Neural cell (in vitro differentiated cells): ENCODE measurements around the gene ODC1. TPM values are rescaled to one million over a fixed set of nuclear protein-coding genes. Genes with fewer than 3 reads are reported as not detected.

ENCODE experiments used
- H2AFZ ChIP-seq: fragments of 200-600, 300-800 bp; sonication (generic), shearing (Covaris generic); 2 replicates; pipeline ENCODE4 v1.6.0; 2014; ENCODE audit warnings: low read depth, mild to moderate bottlenecking, antibody characterized with exemption, low read length, moderate library complexity
- H3F3A ChIP-seq: fragments of 200-600 bp; shearing (Covaris generic); 2 replicates; pipeline ENCODE4 v1.6.1; 2016; ENCODE audit warnings: mild to moderate bottlenecking, moderate library complexity, mixed read lengths, antibody characterized with exemption, low read length; ENCODE audit not compliant: insufficient read depth, poor library complexity, severe bottlenecking
- H3K27ac ChIP-seq: fragments of 200-600, 300-800 bp; sonication (generic), shearing (Covaris generic); 2 replicates; pipeline ENCODE4 v1.5.1; 2014; ENCODE audit warnings: mild to moderate bottlenecking, low read length, moderate library complexity
- H3K27me3 ChIP-seq: fragments of 300-800, 200-600 bp; sonication (generic), shearing (Covaris generic); 2 replicates; pipeline ENCODE4 v1.6.0; 2014; ENCODE audit warnings: mild to moderate bottlenecking, low read depth, low read length, moderate library complexity; ENCODE audit not compliant: insufficient read depth
- H3K36me3 ChIP-seq: fragments of 300-800, 200-600 bp; sonication (generic), shearing (Covaris generic); 2 replicates; pipeline ENCODE4 v1.5.1; 2014; ENCODE audit warnings: mild to moderate bottlenecking, antibody characterized with exemption, low read length, moderate library complexity; ENCODE audit not compliant: insufficient read depth
- H3K4me2 ChIP-seq: fragments of 300-800, 200-600 bp; sonication (generic), shearing (Covaris generic); 2 replicates; pipeline ENCODE4 v1.6.0; 2014; ENCODE audit warnings: mild to moderate bottlenecking, low read length
- H3K4me3 ChIP-seq: fragments of 300-800, 200-600 bp; sonication (generic), shearing (Covaris generic); 2 replicates; pipeline ENCODE4 v1.5.1; 2014; ENCODE audit warnings: mild to moderate bottlenecking, low read length, moderate library complexity
- H3K79me2 ChIP-seq: fragments of 200-600 bp; shearing (Covaris generic); replicated peaks from 2 replicates; pipeline ENCODE4 v1.6.0; 2014; ENCODE audit warnings: mild to moderate bottlenecking, low read length, moderate library complexity; ENCODE audit not compliant: insufficient read depth
- H3K9ac ChIP-seq: fragments of 300-800, 200-600 bp; sonication (generic), shearing (Covaris generic); 2 replicates; pipeline ENCODE4 v1.6.1; 2016; ENCODE audit warnings: mild to moderate bottlenecking, low read length, mixed read lengths
- H3K9me2 ChIP-seq: fragments of 200-600 bp; shearing (Covaris generic); 2 replicates; pipeline ENCODE4 v1.6.1; 2016; ENCODE audit warnings: mild to moderate bottlenecking, low read length, mixed read lengths; ENCODE audit not compliant: insufficient read depth
- H3K9me3 ChIP-seq: fragments of 200-600, 300-800 bp; sonication (generic), shearing (Covaris generic); 2 replicates; pipeline ENCODE4 v1.6.1; 2016; ENCODE audit warnings: mild to moderate bottlenecking, mixed run types, low read length, moderate library complexity, mixed read lengths
- H4K20me1 ChIP-seq: fragments of 200-600 bp; shearing (Covaris generic); 2 replicates; pipeline ENCODE4 v1.6.1; 2016; ENCODE audit warnings: mild to moderate bottlenecking, mixed run types; ENCODE audit not compliant: insufficient read depth
- EP300 ChIP-seq: fragments of 450-650 bp; conservative IDR thresholded peaks from 2 replicates; pipeline ENCODE4 v1.6.1; 2014; ENCODE audit warnings: antibody characterized with exemption, mild to moderate bottlenecking, moderate library complexity; ENCODE audit not compliant: poor library complexity, severe bottlenecking
- EZH2 ChIP-seq: fragments of 200-600, 300-800 bp; shearing (Covaris generic), sonication (generic); IDR thresholded peaks from 2 replicates; pipeline ENCODE4 v1.6.1; 2014; ENCODE audit warnings: antibody characterized with exemption, low read length, borderline replicate concordance, mild to moderate bottlenecking; ENCODE audit not compliant: insufficient read depth, poor library complexity, severe bottlenecking
- MXI1 ChIP-seq: fragments of 450-650 bp; conservative IDR thresholded peaks from 2 replicates; pipeline ENCODE4 v1.6.1; 2014; ENCODE audit warnings: antibody characterized with exemption, mild to moderate bottlenecking; ENCODE audit not compliant: poor library complexity, severe bottlenecking
- POLR2AphosphoS5 ChIP-seq: IDR thresholded peaks from 2 replicates; pipeline ENCODE4 v1.6.1; 2012
- RAD21 ChIP-seq: fragments of 450-650 bp; conservative IDR thresholded peaks from 2 replicates; pipeline ENCODE4 v1.6.1; 2014; ENCODE audit warnings: antibody characterized with exemption, mild to moderate bottlenecking, moderate library complexity
- SMC3 ChIP-seq: fragments of 450-650 bp; conservative IDR thresholded peaks from 2 replicates; pipeline ENCODE4 v1.6.1; 2014; ENCODE audit warnings: antibody characterized with exemption, mild to moderate bottlenecking, moderate library complexity; ENCODE audit not compliant: poor library complexity
- TAF1 ChIP-seq: IDR thresholded peaks from 2 replicates; pipeline ENCODE4 v1.6.1; 2012; ENCODE audit warnings: low read depth
- polyA plus RNA-seq: library from polyadenylated mRNA; depleted of rRNA; stranded (reverse); fragments of >200 nt; gene quantifications from 2 replicates; pipeline ENCODE4 v1.2.3, GENCODE V29; 2014
- TF ChIP-seq, protein P1 (sequence below): IDR thresholded peaks from 2 replicates; pipeline ENCODE4 v1.6.1; 2012; ENCODE audit warnings: borderline replicate concordance
- TF ChIP-seq, protein P2 (sequence below): fragments of 450-650 bp; IDR thresholded peaks from 2 replicates; pipeline ENCODE4 v1.5.1; 2014; ENCODE audit warnings: antibody characterized with exemption, mild to moderate bottlenecking, moderate library complexity; ENCODE audit not compliant: poor library complexity, severe bottlenecking

The ODC1 gene
- polyA plus RNA-seq, 1 donor from 2014 or later, result 1,107 TPM

DNA sequence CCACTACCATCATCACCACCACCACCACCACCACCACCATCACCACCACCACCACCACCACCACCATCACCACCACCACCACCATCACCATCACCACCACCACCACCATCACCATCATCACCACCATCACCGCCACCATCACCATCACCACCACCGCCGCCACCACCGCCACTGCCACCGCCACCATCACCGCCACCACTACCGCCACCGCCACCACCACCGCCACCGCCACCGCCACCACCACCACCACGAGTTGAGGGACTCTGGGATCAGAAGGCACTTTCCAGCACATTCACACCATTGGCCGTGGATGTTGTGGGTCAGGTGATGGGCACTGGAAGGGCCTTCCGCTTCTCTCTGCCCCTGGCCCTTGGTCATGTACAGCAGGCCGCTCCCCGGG lies 48.8 kb downstream of the ODC1 start:
- H3K9ac ChIP-seq, result no peak overlapping the region
- H3K4me3 ChIP-seq, result no peak overlapping the region
- no peaks in the 10 kb centered on the region for H3K27me3 ChIP-seq
- H3K4me2 ChIP-seq, result no peak overlapping the region
- no peak overlapping the region for H3K27ac ChIP-seq
- no peak overlapping the region for H2AFZ ChIP-seq
- H3K9me3 ChIP-seq, result no peaks in the 10 kb centered on the region
- no peaks in the 10 kb centered on the region for H4K20me1 ChIP-seq
- H3K9me2 ChIP-seq, result no peaks in the 10 kb centered on the region
- H3K36me3 ChIP-seq, result no peaks in the 10 kb centered on the region
- TF ChIP-seq MXI1 (no peak), RAD21 (no peak), EZH2 (no peak), EP300 (no peak), SMC3 (no peak), TAF1 (no peak), POLR2AphosphoS5 (no peak)
- TF ChIP-seq, protein P1, sequence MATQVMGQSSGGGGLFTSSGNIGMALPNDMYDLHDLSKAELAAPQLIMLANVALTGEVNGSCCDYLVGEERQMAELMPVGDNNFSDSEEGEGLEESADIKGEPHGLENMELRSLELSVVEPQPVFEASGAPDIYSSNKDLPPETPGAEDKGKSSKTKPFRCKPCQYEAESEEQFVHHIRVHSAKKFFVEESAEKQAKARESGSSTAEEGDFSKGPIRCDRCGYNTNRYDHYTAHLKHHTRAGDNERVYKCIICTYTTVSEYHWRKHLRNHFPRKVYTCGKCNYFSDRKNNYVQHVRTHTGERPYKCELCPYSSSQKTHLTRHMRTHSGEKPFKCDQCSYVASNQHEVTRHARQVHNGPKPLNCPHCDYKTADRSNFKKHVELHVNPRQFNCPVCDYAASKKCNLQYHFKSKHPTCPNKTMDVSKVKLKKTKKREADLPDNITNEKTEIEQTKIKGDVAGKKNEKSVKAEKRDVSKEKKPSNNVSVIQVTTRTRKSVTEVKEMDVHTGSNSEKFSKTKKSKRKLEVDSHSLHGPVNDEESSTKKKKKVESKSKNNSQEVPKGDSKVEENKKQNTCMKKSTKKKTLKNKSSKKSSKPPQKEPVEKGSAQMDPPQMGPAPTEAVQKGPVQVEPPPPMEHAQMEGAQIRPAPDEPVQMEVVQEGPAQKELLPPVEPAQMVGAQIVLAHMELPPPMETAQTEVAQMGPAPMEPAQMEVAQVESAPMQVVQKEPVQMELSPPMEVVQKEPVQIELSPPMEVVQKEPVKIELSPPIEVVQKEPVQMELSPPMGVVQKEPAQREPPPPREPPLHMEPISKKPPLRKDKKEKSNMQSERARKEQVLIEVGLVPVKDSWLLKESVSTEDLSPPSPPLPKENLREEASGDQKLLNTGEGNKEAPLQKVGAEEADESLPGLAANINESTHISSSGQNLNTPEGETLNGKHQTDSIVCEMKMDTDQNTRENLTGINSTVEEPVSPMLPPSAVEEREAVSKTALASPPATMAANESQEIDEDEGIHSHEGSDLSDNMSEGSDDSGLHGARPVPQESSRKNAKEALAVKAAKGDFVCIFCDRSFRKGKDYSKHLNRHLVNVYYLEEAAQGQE, result no peak
- TF ChIP-seq, protein P2, sequence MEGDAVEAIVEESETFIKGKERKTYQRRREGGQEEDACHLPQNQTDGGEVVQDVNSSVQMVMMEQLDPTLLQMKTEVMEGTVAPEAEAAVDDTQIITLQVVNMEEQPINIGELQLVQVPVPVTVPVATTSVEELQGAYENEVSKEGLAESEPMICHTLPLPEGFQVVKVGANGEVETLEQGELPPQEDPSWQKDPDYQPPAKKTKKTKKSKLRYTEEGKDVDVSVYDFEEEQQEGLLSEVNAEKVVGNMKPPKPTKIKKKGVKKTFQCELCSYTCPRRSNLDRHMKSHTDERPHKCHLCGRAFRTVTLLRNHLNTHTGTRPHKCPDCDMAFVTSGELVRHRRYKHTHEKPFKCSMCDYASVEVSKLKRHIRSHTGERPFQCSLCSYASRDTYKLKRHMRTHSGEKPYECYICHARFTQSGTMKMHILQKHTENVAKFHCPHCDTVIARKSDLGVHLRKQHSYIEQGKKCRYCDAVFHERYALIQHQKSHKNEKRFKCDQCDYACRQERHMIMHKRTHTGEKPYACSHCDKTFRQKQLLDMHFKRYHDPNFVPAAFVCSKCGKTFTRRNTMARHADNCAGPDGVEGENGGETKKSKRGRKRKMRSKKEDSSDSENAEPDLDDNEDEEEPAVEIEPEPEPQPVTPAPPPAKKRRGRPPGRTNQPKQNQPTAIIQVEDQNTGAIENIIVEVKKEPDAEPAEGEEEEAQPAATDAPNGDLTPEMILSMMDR, result no peak
- no peaks in the 10 kb centered on the region for H3F3A ChIP-seq
- H3K79me2 ChIP-seq, result no peaks in the 10 kb centered on the region

DNA sequence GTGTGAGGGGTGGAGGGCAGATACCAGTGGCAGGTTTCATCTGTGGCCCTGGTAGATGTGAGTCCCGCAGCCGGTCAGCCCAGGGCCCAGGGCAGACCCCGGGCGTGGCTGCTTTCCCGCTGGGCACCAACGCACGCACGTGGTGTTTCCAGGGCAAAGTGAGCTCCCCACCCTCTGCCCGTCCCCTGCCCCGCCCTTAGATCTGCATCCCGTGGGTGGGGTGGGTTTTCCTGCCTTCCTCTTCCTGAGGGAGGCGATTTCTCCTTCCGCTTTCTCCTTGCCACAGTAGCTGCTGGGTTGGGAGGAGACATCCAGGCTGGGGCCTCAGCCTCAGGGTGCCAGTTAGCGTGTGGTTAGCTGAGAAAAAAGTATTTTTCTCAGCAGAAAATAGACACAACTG lies 49.6 kb downstream of the ODC1 start:
- TF ChIP-seq SMC3 (no peak), MXI1 (no peak), POLR2AphosphoS5 (no peak), EP300 (no peak), RAD21 (no peak), EZH2 (no peak), TAF1 (no peak)
- TF ChIP-seq, protein P1, result no peak
- TF ChIP-seq, protein P2, result no peak
- H3F3A ChIP-seq, result no peaks in the 10 kb centered on the region
- no peak overlapping the region for H3K4me3 ChIP-seq
- H3K79me2 ChIP-seq, result no peaks in the 10 kb centered on the region
- H3K27ac ChIP-seq, result no peak overlapping the region
- H3K9me3 ChIP-seq, result no peaks in the 10 kb centered on the region
- H3K9ac ChIP-seq, result no peak overlapping the region
- H3K4me2 ChIP-seq, result no peak overlapping the region
- H3K9me2 ChIP-seq, result no peaks in the 10 kb centered on the region
- H2AFZ ChIP-seq, result no peak overlapping the region
- H4K20me1 ChIP-seq, result no peaks in the 10 kb centered on the region
- no peaks in the 10 kb centered on the region for H3K27me3 ChIP-seq
- H3K36me3 ChIP-seq, result no peaks in the 10 kb centered on the region
